Osteocyte (in vitro differentiated cells): Measurements from ENCODE around the gene ASPN. TPM values are rescaled to one million over a fixed set of nuclear protein-coding genes. Genes with fewer than 3 reads are reported as not detected.
"Not testable (repeated sequence)": the region's sequence is repeated elsewhere in the genome, so short reads cannot be mapped to it uniquely, and the experiment has no call there.

ENCODE experiments used
- DNase-seq: peaks from one replicate; pipeline ENCODE4 v3.0.0; 2021; ENCODE audit warnings: mixed read lengths; ENCODE audit not compliant: unreplicated experiment; ENCODE audit errors: extremely low spot score
- H3K27ac Mint-ChIP-seq: one replicate; pipeline ENCODE4 v1.8.0; 2021; ENCODE audit warnings: mild to moderate bottlenecking, mixed read lengths; ENCODE audit not compliant: unreplicated experiment
- H3K27me3 Mint-ChIP-seq: one replicate; pipeline ENCODE4 v1.8.0; 2021; ENCODE audit warnings: mixed read lengths; ENCODE audit not compliant: unreplicated experiment
- H3K36me3 Mint-ChIP-seq: one replicate; pipeline ENCODE4 v1.8.0; 2021; ENCODE audit warnings: mixed read lengths; ENCODE audit not compliant: unreplicated experiment
- H3K4me1 Mint-ChIP-seq: one replicate; pipeline ENCODE4 v1.8.0; 2021; ENCODE audit warnings: mixed read lengths; ENCODE audit not compliant: unreplicated experiment
- H3K4me3 Mint-ChIP-seq: one replicate; pipeline ENCODE4 v1.8.0; 2021; ENCODE audit warnings: mild to moderate bottlenecking, moderate library complexity, mixed read lengths; ENCODE audit not compliant: unreplicated experiment
- H3K9me3 Mint-ChIP-seq: one replicate; pipeline ENCODE4 v1.8.0; 2021; ENCODE audit warnings: mixed read lengths; ENCODE audit not compliant: unreplicated experiment
- total RNA-seq: library from RNA; stranded (reverse); gene quantifications from 2 replicates; pipeline ENCODE4 v1.2.1, GENCODE V29; 2021
- TF ChIP-seq, protein P1 (sequence below): fragments of 200-600 bp; sonication (generic); IDR thresholded peaks from 2 replicates; pipeline ENCODE4 v1.5.0; 2021; ENCODE audit warnings: antibody characterized with exemption, mild to moderate bottlenecking, moderate library complexity

The ASPN gene
- total RNA-seq, 1 donor from 2014 or later, result 129 TPM

DNA sequence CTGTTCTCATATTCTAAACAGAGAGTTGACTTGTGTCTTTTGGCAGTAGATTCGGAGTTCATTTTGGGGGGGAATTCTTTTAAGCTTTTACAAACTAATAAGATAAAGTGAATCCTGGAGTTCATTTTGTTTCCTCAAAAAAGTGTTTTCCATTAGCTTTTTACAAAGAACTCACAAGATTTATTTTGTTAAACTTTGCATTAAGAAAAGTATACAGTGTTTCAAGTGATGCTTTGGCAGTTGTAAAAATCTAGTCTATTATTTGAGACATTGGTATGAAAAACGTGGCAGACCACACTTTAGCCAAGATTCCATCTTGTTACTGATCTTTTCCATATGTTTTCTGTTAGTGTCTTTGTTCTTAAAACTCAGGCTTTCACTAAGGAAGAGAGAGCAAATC is 56.8 kb downstream of the ASPN start:
- Mint-ChIP-seq H3K4me3 (peak overlapping the region; percentile 1), H3K27me3 (no peaks in the 10 kb centered on the region), H3K9me3 (peaks cover 4% of the 10 kb centered on the region), H3K27ac (peak overlapping the region; percentile 91), H3K36me3 (peaks cover 9% of the 10 kb centered on the region), H3K4me1 (peaks cover 56% of the 10 kb centered on the region)
- TF ChIP-seq, protein P1, sequence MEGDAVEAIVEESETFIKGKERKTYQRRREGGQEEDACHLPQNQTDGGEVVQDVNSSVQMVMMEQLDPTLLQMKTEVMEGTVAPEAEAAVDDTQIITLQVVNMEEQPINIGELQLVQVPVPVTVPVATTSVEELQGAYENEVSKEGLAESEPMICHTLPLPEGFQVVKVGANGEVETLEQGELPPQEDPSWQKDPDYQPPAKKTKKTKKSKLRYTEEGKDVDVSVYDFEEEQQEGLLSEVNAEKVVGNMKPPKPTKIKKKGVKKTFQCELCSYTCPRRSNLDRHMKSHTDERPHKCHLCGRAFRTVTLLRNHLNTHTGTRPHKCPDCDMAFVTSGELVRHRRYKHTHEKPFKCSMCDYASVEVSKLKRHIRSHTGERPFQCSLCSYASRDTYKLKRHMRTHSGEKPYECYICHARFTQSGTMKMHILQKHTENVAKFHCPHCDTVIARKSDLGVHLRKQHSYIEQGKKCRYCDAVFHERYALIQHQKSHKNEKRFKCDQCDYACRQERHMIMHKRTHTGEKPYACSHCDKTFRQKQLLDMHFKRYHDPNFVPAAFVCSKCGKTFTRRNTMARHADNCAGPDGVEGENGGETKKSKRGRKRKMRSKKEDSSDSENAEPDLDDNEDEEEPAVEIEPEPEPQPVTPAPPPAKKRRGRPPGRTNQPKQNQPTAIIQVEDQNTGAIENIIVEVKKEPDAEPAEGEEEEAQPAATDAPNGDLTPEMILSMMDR, result no peak
- DNase-seq, result no peak

DNA sequence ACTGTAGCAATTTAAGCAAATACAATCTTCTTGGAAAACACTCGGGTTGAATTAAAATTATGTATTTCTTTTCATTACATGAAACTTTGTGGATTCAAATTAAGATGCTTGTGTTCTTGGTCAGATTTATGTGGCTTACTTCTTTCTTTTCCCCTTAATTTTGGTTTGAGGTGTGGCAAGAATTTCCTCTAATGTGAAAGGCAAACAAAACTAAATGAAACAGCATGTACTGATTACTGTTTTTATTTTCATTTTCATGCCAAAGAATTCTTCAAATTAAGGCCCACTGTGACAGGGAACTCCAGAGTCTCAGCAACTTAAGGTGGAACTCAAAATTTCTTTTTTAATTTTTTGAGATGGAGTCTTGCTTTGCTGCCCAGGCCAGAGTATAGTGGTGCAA is 58.0 kb downstream of the ASPN start, which contains the start of gene OMD:
Gene OMD (minus strand): TSS at position 132 of the 400 bp plus-strand sequence. CDS start 6,913 bp downstream, outside the sequence.
- TF ChIP-seq, protein P1, result no peak
- Mint-ChIP-seq H3K9me3 (peaks cover 10% of the 10 kb centered on the region), H3K4me1 (peaks cover 51% of the 10 kb centered on the region), H3K27ac (peak within 1 kb of the TSS; percentile 91), H3K27me3 (no peaks in the 10 kb centered on the region), H3K4me3 (peak within 1 kb of the TSS; percentile 73), H3K36me3 (peaks cover 15% of the 10 kb centered on the region)
- no peak for DNase-seq

DNA sequence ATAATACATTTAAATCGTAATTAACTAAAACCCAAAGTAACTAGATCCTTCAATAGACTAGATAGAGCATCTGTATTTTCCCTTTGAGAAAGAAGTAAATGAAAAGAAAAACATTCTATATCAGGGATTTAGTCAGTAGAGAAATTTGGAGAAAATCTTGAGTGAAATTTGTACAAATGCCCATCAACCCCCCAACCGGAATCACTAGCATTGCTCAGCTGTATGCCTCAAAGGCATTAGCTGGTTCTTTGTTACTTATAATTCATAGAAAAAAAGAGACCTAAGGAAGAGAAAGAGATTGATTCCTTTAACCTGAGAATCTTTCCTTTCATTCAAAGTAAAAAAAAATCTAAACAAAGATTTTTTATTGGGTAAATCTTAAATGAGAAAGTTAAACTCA is 58.7 kb downstream of the ASPN start:
- H3K4me1 Mint-ChIP-seq, result peaks cover 54% of the 10 kb centered on the region
- H3K27me3 Mint-ChIP-seq, result no peaks in the 10 kb centered on the region
- H3K27ac Mint-ChIP-seq, result peak overlapping the region; percentile 91
- no peak for DNase-seq
- TF ChIP-seq, protein P1, result no peak
- H3K36me3 Mint-ChIP-seq, result peaks cover 15% of the 10 kb centered on the region
- H3K9me3 Mint-ChIP-seq, result peaks cover 10% of the 10 kb centered on the region
- H3K4me3 Mint-ChIP-seq, result peak overlapping the region; percentile 71

DNA sequence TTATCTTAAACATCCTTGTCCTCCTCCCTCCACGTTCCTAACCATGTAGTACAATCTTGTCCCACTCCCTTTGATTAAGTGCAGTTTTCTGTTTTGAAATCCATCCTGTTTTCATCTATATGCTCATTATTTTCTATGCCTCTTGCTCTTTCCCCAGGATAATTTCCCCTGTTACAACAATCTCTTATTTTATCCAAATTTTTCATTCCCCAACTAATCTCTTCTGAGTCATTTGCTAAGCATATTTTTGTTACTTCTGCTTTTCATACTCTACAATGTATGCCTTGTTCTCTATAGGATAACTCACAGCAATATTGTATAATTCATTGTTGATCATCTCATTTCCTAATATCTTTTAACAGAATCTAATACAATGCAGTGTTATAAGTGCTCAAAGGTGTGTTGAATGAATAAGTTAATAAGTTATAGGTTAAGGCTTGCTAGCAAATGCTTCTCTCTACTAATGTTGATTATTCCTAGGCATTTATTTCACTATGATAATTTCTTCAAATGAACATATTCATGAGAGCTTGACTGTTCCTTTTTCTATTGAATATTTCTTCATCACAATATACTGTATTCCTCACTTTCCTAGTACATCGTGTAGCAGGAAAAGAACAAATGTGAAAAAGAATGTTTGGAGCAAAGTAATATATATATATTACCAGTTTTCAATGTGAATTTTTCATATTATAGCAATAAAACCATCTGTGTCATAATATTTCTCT is 59.5 kb downstream of the ASPN start:
- Mint-ChIP-seq H3K4me1 (peaks cover 58% of the 10 kb centered on the region), H3K4me3 (peak overlapping the region; percentile 66)
- TF ChIP-seq, protein P1, result no peak

DNA sequence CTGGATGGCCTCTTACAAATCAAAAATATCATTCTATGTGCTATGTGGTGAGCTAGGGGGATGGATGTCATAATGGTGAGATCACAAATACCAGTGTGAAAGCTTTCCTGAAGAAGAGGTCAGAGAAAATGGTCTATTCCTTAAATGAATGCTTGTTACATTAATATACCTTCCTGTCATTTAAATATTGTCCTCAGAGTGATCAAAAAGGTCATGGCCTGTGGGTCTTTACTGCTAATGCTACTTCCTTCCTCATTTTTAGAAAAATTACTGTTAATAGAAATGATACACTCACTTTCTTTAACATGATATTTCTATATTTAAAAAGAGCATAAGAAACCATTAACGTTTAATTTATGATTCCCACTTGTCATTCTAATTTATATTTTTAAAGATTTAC is 67.7 kb downstream of the ASPN start:
- peaks cover 16% of the 10 kb centered on the region for H3K36me3 Mint-ChIP-seq
- DNase-seq, result no peak
- H3K9me3 Mint-ChIP-seq, result no peaks in the 10 kb centered on the region
- no peak overlapping the region for H3K27ac Mint-ChIP-seq
- H3K27me3 Mint-ChIP-seq, result no peaks in the 10 kb centered on the region
- H3K4me3 Mint-ChIP-seq, result no peak overlapping the region
- TF ChIP-seq, protein P1, result no peak
- peaks cover 26% of the 10 kb centered on the region for H3K4me1 Mint-ChIP-seq

More for the DNA sequence above, 59.5 kb downstream of the ASPN start:
- H3K36me3 Mint-ChIP-seq, result peaks cover 15% of the 10 kb centered on the region
- no peak for DNase-seq
- peak overlapping the region; percentile 82 for H3K27ac Mint-ChIP-seq
- peaks cover 10% of the 10 kb centered on the region for H3K9me3 Mint-ChIP-seq
- H3K27me3 Mint-ChIP-seq, result no peaks in the 10 kb centered on the region

DNA sequence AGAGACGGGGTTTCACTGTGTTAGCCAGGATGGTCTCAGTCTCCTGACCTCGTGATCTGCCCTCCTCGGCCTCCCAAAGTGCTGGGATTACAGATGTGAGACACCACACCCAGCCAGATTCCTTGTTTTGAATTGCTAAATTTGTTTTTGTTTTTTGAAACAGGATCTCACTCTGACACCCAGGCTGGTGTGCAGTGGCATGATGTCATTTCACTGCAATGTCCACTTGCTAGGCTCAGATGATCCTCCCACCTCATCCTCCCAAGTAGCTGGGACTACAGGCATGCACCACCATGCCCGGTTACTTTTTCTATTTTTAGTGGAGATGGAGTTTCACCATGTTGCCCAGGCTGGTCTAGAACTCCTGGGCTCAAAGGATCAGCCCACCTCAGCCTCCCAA is 71.1 kb downstream of the ASPN start:
- not testable (repeated sequence) for H3K27me3 Mint-ChIP-seq

More for the DNA sequence above, 71.1 kb downstream of the ASPN start:
- Mint-ChIP-seq H3K4me1 (peaks cover 38% of the 10 kb centered on the region), H3K36me3 (peaks cover 12% of the 10 kb centered on the region), H3K27ac (peak overlapping the region; percentile 69)
- not testable (repeated sequence) for H3K4me3 Mint-ChIP-seq, H3K9me3 Mint-ChIP-seq, DNase-seq
